CD8-positive, alpha-beta memory T cell (primary cell): ENCODE measurements around the gene SCRN3. TPM values are rescaled to one million over a fixed set of nuclear protein-coding genes. Genes with fewer than 3 reads are reported as not detected.
A peak's percentile ranks its signal among the peaks of the same experiment; 100 is the strongest.
"Not testable (repeated sequence)": the region's sequence is repeated elsewhere in the genome, so short reads cannot be mapped to it uniquely, and the experiment has no call there.

ENCODE experiments used
- CTCF ChIA-PET: fragments of 350-600 bp; sonication (Branson Sonifier 250); formaldehyde crosslinking; loops from one replicate; lab custom pipeline; 2021; ENCODE audit warnings: antibody characterized with exemption; lab: Charles Lee
- POLR2A ChIA-PET: fragments of 350-600 bp; sonication (Branson Sonifier 250); formaldehyde crosslinking; loops from one replicate; lab custom pipeline; 2021; ENCODE audit warnings: antibody characterized with exemption; lab: Charles Lee
- DNase-seq, 5 donors: peaks; one replicate each; pipeline versions ENCODE4 v3.0.0 to v3.0.0-alpha.2; 2020 to 2022; ENCODE audit warnings: mixed read lengths in 1 of 5
- H3K27ac ChIP-seq: one replicate; pipeline ENCODE4 v1.7.0; 2013; ENCODE audit warnings: low read depth, mild to moderate bottlenecking, low read length, moderate library complexity
- H3K27me3 ChIP-seq: 2 replicates; pipeline ENCODE4 v1.7.0; 2013; ENCODE audit warnings: low read length, mild to moderate bottlenecking; ENCODE audit not compliant: insufficient read depth, poor library complexity, severe bottlenecking
- H3K36me3 ChIP-seq: 2 replicates; pipeline ENCODE4 v1.7.0; 2013; ENCODE audit warnings: mild to moderate bottlenecking, low read length, moderate library complexity; ENCODE audit not compliant: insufficient read depth
- H3K4me1 ChIP-seq: 2 replicates; pipeline ENCODE4 v1.7.0; 2013; ENCODE audit warnings: mild to moderate bottlenecking, low read length, moderate library complexity; ENCODE audit not compliant: insufficient read depth
- H3K4me3 ChIP-seq: 2 replicates; pipeline ENCODE4 v1.7.0; 2013; ENCODE audit warnings: mild to moderate bottlenecking, low read length
- H3K9me3 ChIP-seq: 2 replicates; pipeline ENCODE4 v1.7.0; 2013; ENCODE audit warnings: mild to moderate bottlenecking, low read length
- H3K27ac Mint-ChIP-seq, 8 donors: one replicate each; pipeline ENCODE4 v1.8.0; 2020 to 2021; ENCODE audit warnings: mixed read lengths in 8 of 8, mild to moderate bottlenecking in 6 of 8, inconsistent platforms in 3 of 8, moderate library complexity in 3 of 8
- H3K27me3 Mint-ChIP-seq, 2 donors: one replicate each; pipeline ENCODE4 v1.8.0; 2020 to 2021; ENCODE audit warnings: mixed read lengths in 2 of 2, mild to moderate bottlenecking in 1 of 2, moderate library complexity in 1 of 2
- H3K36me3 Mint-ChIP-seq, 3 donors: one replicate each; pipeline ENCODE4 v1.8.0; 2020 to 2021; ENCODE audit warnings: mixed read lengths in 3 of 3, inconsistent platforms in 1 of 3, mild to moderate bottlenecking in 1 of 3
- H3K4me1 Mint-ChIP-seq, 3 donors: one replicate each; pipeline ENCODE4 v1.8.0; 2020 to 2021; ENCODE audit warnings: mixed read lengths in 3 of 3, inconsistent platforms in 1 of 3, mild to moderate bottlenecking in 1 of 3
- H3K4me3 Mint-ChIP-seq, 7 donors: one replicate each; pipeline ENCODE4 v1.8.0; 2020 to 2021; ENCODE audit warnings: mixed read lengths in 7 of 7, mild to moderate bottlenecking in 6 of 7, moderate library complexity in 4 of 7, inconsistent platforms in 2 of 7
- H3K9me3 Mint-ChIP-seq, 5 donors: one replicate each; pipeline ENCODE4 v1.8.0; 2020 to 2022; ENCODE audit warnings: mixed read lengths in 5 of 5, mild to moderate bottlenecking in 3 of 5, moderate library complexity in 2 of 5, inconsistent platforms in 1 of 5
- polyA plus RNA-seq: library from polyadenylated mRNA; unstranded; fragments of 300-500 nt; fragmentation: Illumina TruSeq; gene quantifications from one replicate; pipeline ENCODE4 v1.2.3, GENCODE V29; 2021
- total RNA-seq, 2 experiments: library from RNA; stranded (reverse); gene quantifications; one replicate each; pipeline ENCODE4 v1.2.3, GENCODE V29; 2021

The SCRN3 gene
- total and polyA plus RNA-seq, 3 experiments from 2014 or later: 10.2 to 16.0 (median 15.8) TPM

DNA sequence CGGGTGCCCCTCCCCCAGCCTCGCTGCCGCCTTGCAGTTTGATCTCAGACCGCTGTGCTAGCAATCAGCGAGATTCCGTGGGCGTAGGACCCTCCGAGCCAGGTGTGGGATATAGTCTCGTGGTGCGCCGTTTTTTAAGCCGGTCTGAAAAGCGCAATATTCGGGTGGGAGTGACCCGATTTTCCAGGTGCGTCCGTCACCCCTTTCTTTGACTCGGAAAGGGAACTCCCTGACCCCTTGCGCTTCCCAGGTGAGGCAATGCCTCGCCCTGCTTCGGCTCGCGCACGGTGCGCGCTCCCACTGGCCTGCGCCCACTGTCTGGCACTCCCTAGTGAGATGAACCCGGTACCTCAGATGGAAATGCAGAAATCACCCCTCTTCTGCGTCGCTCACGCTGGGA, 14.5 kb downstream of the SCRN3 start:
- H3K36me3 ChIP-seq, H3K4me1 ChIP-seq, H3K9me3 Mint-ChIP-seq, POLR2A ChIA-PET, H3K4me1 Mint-ChIP-seq, H3K27me3 ChIP-seq, H3K27me3 Mint-ChIP-seq, H3K27ac ChIP-seq, H3K9me3 ChIP-seq, H3K4me3 ChIP-seq: not testable (repeated sequence)
- Mint-ChIP-seq H3K4me3 (peak overlapping the region in 2 of 7 donors; percentile 56 to 62), H3K27ac (peak overlapping the region in 1 of 8 donors; percentile 19), H3K36me3 (peaks cover 10 to 24% (median 10%) of the 10 kb centered on the region in 3 donors)
- CTCF ChIA-PET: interaction anchor here (1.0 kb wide), 1 partner anchor 14 kb away, joined by 3 read pairs; no protein-coding TSS in a partner anchor
- DNase-seq: peak in 1 of 5 donors; percentile 19

DNA sequence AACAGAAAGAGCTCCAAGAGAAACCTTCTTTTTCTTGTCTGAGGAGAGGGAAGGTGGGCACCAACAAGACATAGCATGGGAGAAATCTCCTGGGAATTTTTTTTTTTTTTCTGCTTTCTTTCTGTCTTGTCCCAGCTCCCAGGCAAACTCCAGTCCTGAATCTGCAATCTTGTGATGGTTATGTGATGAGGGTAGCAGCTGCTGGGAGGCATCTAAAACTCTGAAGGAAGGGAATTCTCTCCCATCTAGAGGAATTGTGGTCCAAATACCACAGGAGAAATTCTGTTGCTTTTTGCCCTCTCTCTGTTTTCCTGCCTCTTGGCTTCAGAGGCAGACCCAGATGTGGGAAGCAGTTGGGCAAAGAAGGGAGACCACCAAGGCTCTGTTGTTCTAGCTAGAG, 16.7 kb downstream of the SCRN3 start:
- no peaks in the 10 kb centered on the region for H3K27me3 ChIP-seq
- H3K4me1 ChIP-seq: no peaks in the 10 kb centered on the region
- H3K36me3 ChIP-seq: no peaks in the 10 kb centered on the region
- H3K27ac ChIP-seq: no peak overlapping the region
- no peak overlapping the region for H3K4me3 Mint-ChIP-seq
- no peaks in the 10 kb centered on the region for H3K27me3 Mint-ChIP-seq
- no peak for DNase-seq
- no peaks in the 10 kb centered on the region for H3K9me3 Mint-ChIP-seq
- no peak overlapping the region for H3K4me3 ChIP-seq
- POLR2A ChIA-PET: no interaction called here
- H3K36me3 Mint-ChIP-seq: peaks cover 10 to 35% (median 10%) of the 10 kb centered on the region in 3 donors
- no peaks in the 10 kb centered on the region for H3K9me3 ChIP-seq
- peaks cover 0 to 7% (median 0%) of the 10 kb centered on the region in 3 donors for H3K4me1 Mint-ChIP-seq
- no peak overlapping the region for H3K27ac Mint-ChIP-seq
- CTCF ChIA-PET: no interaction called here

DNA sequence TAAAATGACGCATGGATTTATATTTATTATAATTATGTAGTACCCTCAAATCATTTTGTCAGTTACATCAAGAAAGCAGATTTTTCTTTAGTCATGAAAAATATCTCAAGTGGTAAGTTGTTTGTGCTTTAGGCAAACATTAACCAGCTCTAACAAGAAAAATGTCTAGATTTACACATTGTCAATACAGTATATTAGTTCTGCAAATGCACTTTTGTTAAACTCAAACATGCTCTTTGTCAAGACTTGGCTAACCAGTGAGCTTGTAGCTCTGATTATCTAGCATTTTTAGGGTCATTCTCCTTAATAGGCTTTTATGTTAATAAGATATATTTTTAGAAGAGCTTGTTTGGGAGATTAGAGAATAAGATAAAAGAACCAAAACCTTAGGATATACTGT, 32.7 kb downstream of the SCRN3 start:
- CTCF ChIA-PET: no interaction called here

DNA sequence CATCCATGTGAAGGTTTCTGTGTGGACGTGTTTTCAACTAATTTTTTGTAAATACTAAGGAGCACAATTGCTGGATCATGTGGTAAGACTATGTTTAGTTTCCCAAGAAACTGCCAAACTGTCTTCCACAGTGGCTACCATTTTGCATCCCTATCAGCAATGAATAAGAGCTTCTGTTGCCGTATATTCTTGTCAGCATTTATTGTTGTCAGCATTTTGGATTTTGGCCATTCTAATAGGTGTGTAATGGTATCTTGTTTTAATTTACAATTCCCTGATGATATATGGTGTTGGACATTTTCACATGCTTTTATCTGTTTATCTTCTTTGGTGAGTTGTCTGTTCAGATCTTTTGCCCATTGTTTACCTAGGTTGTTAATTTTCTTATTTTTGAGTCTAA, 34.5 kb downstream of the SCRN3 start:
- POLR2A ChIA-PET: interaction anchor here (0.6 kb wide), 1 partner anchor 132 kb away, joined by 4 read pairs; no protein-coding TSS in a partner anchor
- CTCF ChIA-PET: no interaction called here
- Histone ChIP-seq H3K27ac (no peak overlapping the region), H3K27me3 (no peaks in the 10 kb centered on the region), H3K4me1 (no peaks in the 10 kb centered on the region), H3K9me3 (no peaks in the 10 kb centered on the region), H3K4me3 (no peak overlapping the region), H3K36me3 (no peaks in the 10 kb centered on the region)
- Mint-ChIP-seq H3K4me1 (no peaks in the 10 kb centered on the region), H3K27ac (no peak overlapping the region), H3K36me3 (peaks cover 22 to 47% (median 23%) of the 10 kb centered on the region in 3 donors), H3K9me3 (peaks cover 0 to 11% (median 0%) of the 10 kb centered on the region in 5 donors), H3K27me3 (no peaks in the 10 kb centered on the region), H3K4me3 (no peak overlapping the region)
- no peak for DNase-seq

More for the DNA sequence above, 32.7 kb downstream of the SCRN3 start:
- H3K9me3 ChIP-seq: no peaks in the 10 kb centered on the region
- POLR2A ChIA-PET: no interaction called here
- H3K9me3 Mint-ChIP-seq: peaks cover 0 to 11% (median 0%) of the 10 kb centered on the region in 5 donors
- H3K4me3 ChIP-seq: no peak overlapping the region
- H3K36me3 ChIP-seq: no peaks in the 10 kb centered on the region
- no peak overlapping the region for H3K27ac ChIP-seq
- H3K27me3 Mint-ChIP-seq: no peaks in the 10 kb centered on the region
- H3K4me1 Mint-ChIP-seq: no peaks in the 10 kb centered on the region
- no peak overlapping the region for H3K4me3 Mint-ChIP-seq
- H3K4me1 ChIP-seq: no peaks in the 10 kb centered on the region
- H3K36me3 Mint-ChIP-seq: peaks cover 19 to 48% (median 19%) of the 10 kb centered on the region in 3 donors
- no peaks in the 10 kb centered on the region for H3K27me3 ChIP-seq
- no peak for DNase-seq
- H3K27ac Mint-ChIP-seq: no peak overlapping the region

DNA sequence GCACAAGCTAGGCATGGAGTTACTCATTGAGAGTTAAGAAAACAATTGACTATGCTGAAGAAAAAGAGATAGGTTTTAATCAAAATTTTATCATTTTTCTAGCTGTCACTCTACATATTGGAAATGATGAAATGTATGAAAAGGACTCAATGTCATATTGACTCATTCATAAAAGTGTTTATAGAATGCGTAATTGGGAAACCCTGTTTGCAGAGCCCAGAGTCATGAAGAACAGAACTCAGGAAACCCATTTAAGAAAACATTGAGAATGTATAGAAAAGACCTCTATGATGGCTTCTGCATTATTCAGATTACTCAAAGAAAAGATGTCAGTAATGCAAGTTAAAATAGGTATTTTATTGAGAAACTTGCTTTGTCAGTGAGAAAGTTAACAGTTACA, 36.4 kb downstream of the SCRN3 start:
- Mint-ChIP-seq H3K4me3 (no peak overlapping the region), H3K4me1 (no peaks in the 10 kb centered on the region), H3K9me3 (peaks cover 0 to 11% (median 0%) of the 10 kb centered on the region in 5 donors), H3K27me3 (no peaks in the 10 kb centered on the region), H3K27ac (no peak overlapping the region), H3K36me3 (peaks cover 26 to 57% (median 29%) of the 10 kb centered on the region in 3 donors)
- Histone ChIP-seq H3K36me3 (peaks cover 7% of the 10 kb centered on the region), H3K4me1 (no peaks in the 10 kb centered on the region), H3K4me3 (no peak overlapping the region), H3K9me3 (no peaks in the 10 kb centered on the region), H3K27ac (no peak overlapping the region), H3K27me3 (no peaks in the 10 kb centered on the region)
- ChIA-PET CTCF (interaction anchor here (0.9 kb wide), 1 partner anchor 142 kb away, joined by 3 read pairs; no protein-coding TSS in a partner anchor), POLR2A (no interaction called here)
- DNase-seq: no peak

DNA sequence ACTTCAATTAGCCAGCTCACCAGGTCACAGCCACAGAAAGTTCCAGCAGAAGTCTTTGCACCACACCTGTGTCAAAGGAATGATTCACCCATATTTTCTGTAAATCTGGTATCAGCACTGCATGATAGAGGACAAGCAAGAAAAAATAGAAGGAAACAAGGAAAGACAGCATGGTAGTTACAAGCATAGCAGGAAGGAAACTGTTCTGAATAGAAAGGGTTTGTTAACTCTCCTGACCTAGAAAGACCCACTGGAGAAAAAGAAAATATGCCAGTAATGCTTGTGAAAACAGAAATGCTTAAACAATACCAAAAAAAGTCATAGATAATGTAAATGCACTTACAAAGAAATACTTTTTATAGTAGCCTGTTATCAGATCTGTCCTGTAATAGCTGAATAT, 40.8 kb downstream of the SCRN3 start:
- Mint-ChIP-seq H3K9me3 (no peaks in the 10 kb centered on the region), H3K4me1 (no peaks in the 10 kb centered on the region), H3K4me3 (no peak overlapping the region), H3K27me3 (no peaks in the 10 kb centered on the region), H3K27ac (peak overlapping the region in 4 of 8 donors; percentile 0 to 48 (median 26)), H3K36me3 (peaks cover 16 to 68% (median 16%) of the 10 kb centered on the region in 3 donors)
- CTCF ChIA-PET: no interaction called here
- Histone ChIP-seq H3K27me3 (no peaks in the 10 kb centered on the region), H3K4me1 (no peaks in the 10 kb centered on the region), H3K9me3 (no peaks in the 10 kb centered on the region), H3K27ac (no peak overlapping the region), H3K4me3 (no peak overlapping the region), H3K36me3 (peaks cover 14% of the 10 kb centered on the region)
- POLR2A ChIA-PET: no interaction called here
- DNase-seq: no peak

DNA sequence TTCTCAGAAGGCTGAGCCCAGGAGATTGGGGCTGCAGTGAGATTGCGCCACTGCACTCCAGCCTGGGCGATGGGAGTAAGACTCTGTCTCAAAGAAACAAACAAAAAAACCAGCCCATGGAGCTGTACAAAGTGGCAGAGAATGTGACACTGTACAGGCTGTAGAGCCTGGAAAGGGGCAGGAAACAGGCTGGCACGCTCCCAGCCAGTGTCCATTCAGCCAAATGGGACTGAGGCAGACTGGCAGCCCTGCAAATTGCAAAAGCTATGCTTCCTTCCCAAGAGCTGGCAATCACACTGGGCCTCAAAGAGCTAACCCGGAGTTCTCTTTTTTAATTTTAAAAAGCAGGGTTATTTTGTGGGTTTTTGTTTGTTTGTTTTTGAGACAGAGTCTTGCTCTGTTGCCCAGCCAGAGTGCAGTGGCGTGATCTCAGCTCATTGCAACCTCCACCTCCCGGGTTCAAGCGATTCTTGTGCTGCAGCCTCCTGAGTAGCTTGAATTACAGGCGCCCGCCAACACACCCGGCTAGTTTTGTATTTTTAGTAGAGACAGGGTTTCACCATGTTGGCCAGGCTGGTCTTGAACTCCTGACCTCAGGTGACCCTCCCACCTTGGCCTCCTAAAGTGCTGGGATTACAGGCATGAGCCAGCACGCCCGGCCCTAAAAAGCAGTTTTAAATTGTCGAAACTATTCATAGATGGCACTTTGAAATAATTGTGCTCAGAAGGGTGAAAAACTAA, 42.8 kb downstream of the SCRN3 start:
- Histone ChIP-seq H3K9me3 (no peaks in the 10 kb centered on the region), H3K36me3 (peaks cover 25% of the 10 kb centered on the region), H3K27me3 (no peaks in the 10 kb centered on the region), H3K4me1 (no peaks in the 10 kb centered on the region), H3K4me3 (no peak overlapping the region), H3K27ac (no peak overlapping the region)
- Mint-ChIP-seq H3K4me1 (no peaks in the 10 kb centered on the region), H3K4me3 (no peak overlapping the region), H3K27ac (peak overlapping the region in 1 of 8 donors; percentile 32), H3K27me3 (no peaks in the 10 kb centered on the region), H3K36me3 (peaks cover 9 to 78% (median 12%) of the 10 kb centered on the region in 3 donors), H3K9me3 (no peaks in the 10 kb centered on the region)
- POLR2A ChIA-PET: interaction anchor here (0.6 kb wide), 1 partner anchor 10 kb away, joined by 6 read pairs; no protein-coding TSS in a partner anchor
- CTCF ChIA-PET: no interaction called here
- no peak for DNase-seq

DNA sequence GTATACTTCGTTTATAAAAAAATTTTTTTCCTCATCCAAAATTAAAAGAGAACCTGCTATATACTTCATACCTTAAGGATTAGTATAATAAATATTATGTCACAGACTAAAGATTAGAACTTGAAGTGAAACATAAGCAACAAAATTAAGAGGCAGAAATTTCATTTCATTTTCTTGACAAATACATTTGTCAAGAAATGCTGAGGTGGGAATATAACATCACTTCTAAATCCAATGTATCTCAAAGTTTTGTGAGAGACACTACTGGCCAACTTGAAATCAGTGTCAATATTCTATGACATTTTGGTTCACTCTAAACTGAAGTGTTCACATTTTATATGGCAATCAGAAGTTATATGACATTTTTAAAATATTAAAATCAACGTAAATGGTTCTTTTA, 43.8 kb downstream of the SCRN3 start:
- ChIA-PET CTCF (no interaction called here), POLR2A (no interaction called here)
- no peak overlapping the region for H3K4me3 ChIP-seq
- Mint-ChIP-seq H3K36me3 (peaks cover 6 to 80% (median 10%) of the 10 kb centered on the region in 3 donors), H3K27ac (no peak overlapping the region), H3K9me3 (no peaks in the 10 kb centered on the region), H3K27me3 (no peaks in the 10 kb centered on the region), H3K4me1 (no peaks in the 10 kb centered on the region), H3K4me3 (no peak overlapping the region)
- DNase-seq: no peak
- H3K27me3 ChIP-seq: no peaks in the 10 kb centered on the region
- H3K27ac ChIP-seq: no peak overlapping the region
- H3K4me1 ChIP-seq: no peaks in the 10 kb centered on the region
- H3K9me3 ChIP-seq: no peaks in the 10 kb centered on the region
- peaks cover 26% of the 10 kb centered on the region for H3K36me3 ChIP-seq
